SH-SY5Y (cell line): Measurements from ENCODE around the gene LCNL1.

Experiments
- GATA2 ChIP-seq: IDR thresholded peaks from 2 replicates; pipeline ENCODE4 v1.6.1; 2011; ENCODE audit warnings: mild to moderate bottlenecking, low read depth, low read length
- GATA3 ChIP-seq: IDR thresholded peaks from 2 replicates; pipeline ENCODE4 v1.6.1; 2011; ENCODE audit warnings: low read depth, mild to moderate bottlenecking, low read length, moderate library complexity

Gene LCNL1

DNA sequence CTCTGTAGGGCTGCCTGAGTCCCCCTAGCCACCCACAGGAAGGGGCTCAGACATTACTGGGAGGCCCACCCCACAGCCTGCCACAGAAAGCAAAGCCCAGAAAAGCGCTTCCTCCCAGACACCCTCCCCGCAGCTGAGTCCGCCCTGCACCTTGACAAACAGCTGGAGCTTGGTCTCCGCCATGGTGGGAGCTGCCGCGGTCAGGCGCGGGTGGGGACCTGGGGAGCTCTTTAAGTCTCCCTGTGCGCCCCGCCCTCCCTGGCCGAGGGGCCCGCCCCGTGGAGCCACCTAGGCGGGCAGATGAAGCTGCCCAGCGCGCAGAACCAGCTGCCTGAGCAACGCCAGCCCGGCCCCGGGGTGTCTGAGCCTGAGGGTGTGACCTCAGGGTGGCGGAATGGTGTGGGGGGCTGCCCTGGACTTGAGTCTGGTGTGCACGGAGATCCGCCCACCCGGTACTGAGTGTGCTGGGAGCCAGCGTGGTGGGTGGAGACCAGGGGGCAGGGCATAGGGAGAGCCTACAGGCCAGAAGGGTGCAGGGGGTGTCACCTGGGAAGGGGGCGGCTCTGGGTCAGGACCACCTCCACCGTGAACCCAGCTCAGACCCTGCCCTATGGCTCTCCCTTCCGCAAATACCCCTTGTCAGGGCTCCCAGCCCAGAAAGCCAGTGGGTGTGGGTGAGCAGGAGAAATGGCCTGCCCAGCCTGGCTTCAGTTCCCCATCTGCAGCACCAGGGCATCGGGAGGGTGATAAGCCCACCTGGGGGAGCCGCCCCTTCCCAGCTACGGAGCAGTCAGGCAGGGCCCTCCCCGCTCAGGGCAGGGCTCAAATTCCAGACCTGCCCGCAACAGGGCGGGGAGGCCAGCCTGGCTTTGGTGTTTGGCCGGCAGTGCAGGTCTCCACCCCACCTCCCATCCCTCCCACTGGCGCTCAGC is 13.8 kb downstream of the LCNL1 start, which contains the start of gene CLIC3:
Gene CLIC3 (minus strand): TSS at position 208 of the 932 bp plus-strand sequence. CDS start 25 bp downstream, at position 183.
- TF ChIP-seq GATA2 (no peak), GATA3 (no peak)

GRCh38 chr9:136997371-136997770 is 14.6 kb downstream of the LCNL1 start:
- no peak for TF ChIP-seq GATA3
- TF ChIP-seq GATA2 = no peak

GRCh38 chr9:136997830-136998234 is 15.0 kb downstream of the LCNL1 start:
- TF ChIP-seq GATA3 (no peak), GATA2 (no peak)

DNA sequence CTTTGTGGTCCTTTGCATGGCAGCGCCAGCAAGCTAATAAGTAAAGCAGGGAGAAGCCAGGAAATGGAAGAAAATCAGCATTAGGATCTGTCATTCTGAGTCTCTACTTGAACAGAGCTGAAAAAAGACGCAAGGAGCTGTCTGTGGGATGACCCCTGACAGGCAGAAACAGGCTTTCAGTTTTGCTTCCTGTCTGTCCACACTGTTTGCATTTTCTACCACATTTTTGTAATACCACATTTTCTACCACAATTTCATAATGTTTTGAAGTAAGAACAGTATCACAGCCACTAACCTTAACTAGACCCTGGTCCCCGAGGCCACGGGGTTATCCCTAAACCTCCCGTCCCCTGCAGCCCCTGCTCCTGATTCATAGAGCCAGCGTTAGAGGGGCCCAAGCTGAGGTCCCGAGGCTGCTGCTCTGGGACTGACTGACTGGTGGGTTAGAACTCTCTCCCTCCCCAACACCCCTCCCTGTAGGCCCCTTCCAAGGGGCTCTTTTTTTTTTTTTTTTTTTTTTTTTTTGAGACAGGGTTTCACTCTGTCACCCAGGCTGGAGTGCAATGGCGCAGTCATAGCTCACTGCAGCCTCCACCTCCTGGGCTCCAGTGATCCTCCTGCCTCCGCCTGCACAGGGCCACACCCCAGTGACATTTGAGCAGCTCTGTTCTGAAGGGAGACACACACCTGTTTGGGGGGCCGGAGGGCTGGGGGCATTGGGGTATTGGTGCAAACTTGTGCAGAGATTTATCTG is 17.6 kb downstream of the LCNL1 start:
- TF ChIP-seq GATA2 = no peak
- no peak for TF ChIP-seq GATA3

GRCh38 chr9:137001857-137002645 is 19.3 kb downstream of the LCNL1 start:
- no peak for TF ChIP-seq GATA3
- TF ChIP-seq GATA2 = no peak

DNA sequence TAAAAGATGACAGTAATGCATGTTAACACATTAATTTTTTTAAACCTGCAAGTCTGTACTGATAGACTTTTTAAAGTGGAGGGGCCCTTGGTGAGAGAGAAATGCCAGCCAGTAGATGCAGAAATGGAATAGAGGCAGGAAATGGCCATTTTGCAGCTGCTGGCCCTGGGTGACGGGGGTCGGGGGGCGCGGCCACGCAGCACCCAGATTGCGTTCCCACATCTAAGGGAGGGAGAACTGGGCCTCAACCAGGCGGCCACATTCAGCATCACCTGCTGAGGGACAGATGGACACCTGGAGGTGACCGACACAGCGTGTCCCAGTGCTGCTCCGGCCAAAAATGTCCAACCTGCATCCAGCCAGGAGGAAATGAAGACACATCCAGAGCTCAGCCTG is 19.9 kb downstream of the LCNL1 start:
- no peak for TF ChIP-seq GATA3
- no peak for TF ChIP-seq GATA2

DNA sequence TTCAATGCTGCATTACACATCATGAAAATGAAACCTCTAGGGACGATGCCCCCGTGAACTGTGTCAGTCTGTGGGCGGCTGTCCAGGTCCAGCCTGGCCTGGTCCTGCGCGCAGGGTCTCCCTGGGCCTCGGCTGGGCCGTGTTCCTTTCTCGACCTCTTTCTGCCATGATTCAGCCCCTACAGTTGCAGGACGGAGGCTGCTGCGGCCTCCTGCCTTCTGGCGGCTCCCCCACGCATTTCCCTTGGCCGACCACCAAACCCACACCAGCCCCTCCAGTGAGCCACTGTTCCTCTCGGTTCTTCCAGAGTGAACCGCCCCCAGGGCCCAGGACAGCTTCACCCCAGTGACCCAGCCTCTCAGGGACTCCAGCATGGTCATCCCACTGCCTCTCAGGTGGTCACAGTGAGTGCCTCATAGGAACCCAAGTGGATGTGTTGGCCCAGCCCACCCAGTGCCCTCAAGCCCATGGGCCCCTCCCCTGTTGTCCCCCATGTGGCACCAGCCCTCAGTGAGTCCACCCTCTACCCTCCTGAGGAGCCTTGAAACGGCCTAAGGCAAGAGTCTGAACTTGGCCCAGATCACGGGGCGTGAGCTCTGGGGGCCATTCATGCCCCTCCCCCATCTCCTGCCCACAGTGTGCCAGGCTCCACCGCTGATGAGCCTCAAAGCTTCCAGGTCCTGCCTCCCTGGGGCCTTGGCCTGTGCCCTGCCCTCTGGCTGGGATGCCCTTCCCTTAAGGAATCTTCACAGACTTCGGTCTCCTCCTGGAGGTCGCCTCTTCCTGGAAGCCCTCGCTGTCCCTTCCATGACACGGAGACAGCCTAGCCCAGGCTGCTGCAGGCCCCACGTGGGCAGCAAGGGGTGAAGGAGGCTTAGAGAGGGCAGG is 23.6 kb downstream of the LCNL1 start:
- TF ChIP-seq GATA3 = no peak

DNA sequence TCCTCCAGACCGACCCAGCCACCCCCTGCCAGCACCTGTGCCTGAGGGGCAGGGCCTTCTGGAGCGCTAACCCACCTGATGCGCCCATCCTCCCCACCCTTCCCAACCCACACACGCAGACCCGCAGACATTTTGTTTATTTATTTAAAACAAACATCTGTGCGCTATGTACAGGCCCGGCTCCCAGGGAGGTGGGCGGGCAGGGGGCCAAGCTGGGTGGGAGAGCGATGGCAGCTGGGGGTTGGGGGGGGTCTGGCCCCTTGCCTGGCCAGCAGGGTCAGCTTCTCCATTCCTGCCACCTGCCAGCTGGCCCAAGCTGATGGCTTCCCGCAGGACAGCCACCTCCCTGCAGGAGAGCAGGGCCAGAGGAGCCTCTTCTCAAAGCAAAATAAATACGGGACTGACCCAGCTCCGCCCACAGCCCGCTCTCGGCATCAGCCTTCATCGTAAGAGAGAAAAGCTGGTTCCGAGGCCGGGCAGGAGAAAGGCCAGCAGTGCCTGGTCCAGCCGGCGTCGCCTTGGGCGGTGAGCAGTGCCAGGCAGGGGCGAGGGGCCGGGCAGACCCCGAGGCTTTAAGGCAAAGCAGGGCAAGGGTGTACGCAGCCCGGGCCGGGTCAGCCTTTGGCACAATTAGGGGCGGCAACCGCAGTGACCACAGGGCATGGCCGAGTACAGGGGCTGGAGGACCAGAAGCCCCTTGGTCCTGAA is 24.5 kb downstream of the LCNL1 start:
- no peak for TF ChIP-seq GATA2
- TF ChIP-seq GATA3 = no peak

GRCh38 chr9:137007816-137008270 is 25.1 kb downstream of the LCNL1 start:
- TF ChIP-seq GATA2 = no peak
- TF ChIP-seq GATA3 = no peak

DNA sequence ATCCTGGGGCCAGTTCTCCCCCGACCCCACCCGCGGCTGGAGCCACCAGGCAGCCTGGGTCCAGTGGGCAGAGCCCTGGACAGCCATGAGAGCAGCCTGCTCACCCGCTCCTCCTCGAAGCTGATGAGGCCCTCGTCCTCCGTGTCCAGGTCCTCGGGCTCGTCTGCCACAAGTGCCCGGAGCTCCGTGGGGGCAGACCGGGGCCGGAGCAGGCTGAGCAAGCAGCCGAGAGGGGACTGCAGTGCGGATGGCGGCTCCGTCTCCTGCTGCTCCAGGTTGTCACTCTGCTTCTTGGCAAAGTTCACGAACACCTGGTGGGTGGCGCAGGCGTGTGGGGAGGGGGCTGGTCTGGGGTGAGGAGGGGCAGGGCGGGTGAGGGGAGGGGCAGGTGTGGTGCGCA is 25.5 kb downstream of the LCNL1 start:
- TF ChIP-seq GATA3 (no peak), GATA2 (no peak)

- TF ChIP-seq GATA3 = no peak
- TF ChIP-seq GATA2 = no peak
These were observed 26.4 kb downstream of the LCNL1 start for GRCh38 chr9:137009217-137009616.

GRCh38 chr9:137009938-137010732 is 27.3 kb downstream of the LCNL1 start:
- TF ChIP-seq GATA2 = no peak
- no peak for TF ChIP-seq GATA3
